ENCODE measurements around the gene THSD4. TPM values are rescaled to one million over a fixed set of nuclear protein-coding genes. Genes with fewer than 3 reads are reported as not detected.

THSD4 gene
- total RNA-seq, 1 donor from 2014 or later: 66.8 TPM

DNA sequence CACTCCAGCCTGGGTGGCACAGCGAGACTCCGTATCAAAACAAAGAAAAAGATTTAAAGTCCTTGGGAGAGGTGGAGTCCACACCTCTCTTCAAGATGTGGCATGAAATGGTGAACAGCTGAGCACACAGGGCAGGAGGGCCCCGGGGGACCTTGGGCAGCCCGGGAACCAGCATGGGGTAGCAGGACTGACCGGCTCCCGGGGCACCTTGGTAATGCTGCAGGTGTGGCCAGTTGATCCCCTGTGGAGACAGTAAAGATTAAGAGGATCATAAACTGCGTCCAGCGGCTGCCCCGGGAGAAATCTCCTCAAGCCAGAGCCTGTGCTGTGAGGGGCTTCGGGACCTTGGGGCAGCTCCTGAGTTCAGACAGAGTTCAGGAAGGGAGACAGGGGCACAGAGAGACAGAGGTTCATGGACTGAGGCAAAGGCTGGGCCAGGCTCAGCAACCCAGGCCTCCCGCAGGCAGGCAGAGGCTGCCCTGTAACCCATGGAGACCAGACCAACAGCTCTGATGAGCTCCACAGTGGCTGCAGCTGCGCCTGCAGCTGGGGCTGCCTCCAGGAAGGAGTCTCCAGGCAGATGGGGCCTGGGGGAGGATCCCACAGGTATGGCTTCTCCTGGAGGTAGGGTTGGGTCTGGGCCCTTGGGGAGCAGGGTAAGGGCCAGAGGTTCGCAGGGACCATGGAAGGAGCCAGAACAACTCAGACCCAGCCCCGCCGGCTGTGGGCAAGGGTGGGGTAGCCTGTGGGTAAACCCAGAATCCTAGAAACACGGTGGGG is 695.2 kb downstream of the THSD4 start, which contains the start of gene NR2E3:
NR2E3 (plus strand) TSS at position 299 of the 780 bp plus-strand sequence; CDS start at position 489, 190 bp downstream.
- H3K27me3 ChIP-seq: no peaks in the 10 kb centered on the region
- intact Hi-C loops (cut with DNase I): no loop called here
- H3K27ac ChIP-seq: no peak within 1 kb of the TSS
- H3K4me1 ChIP-seq: no peaks in the 10 kb centered on the region
- no peaks in the 10 kb centered on the region for H3K36me3 ChIP-seq
- no peaks in the 10 kb centered on the region for H3K9me3 ChIP-seq
- DNase-seq (ENCODE audit: extremely low spot score in 2 of 2): no peak
- no peak within 1 kb of the TSS for H3K4me3 ChIP-seq
- no peak for TF ChIP-seq POLR2A (IDR thresholded peaks at IDR 0.05)
- TF ChIP-seq, protein P1, sequence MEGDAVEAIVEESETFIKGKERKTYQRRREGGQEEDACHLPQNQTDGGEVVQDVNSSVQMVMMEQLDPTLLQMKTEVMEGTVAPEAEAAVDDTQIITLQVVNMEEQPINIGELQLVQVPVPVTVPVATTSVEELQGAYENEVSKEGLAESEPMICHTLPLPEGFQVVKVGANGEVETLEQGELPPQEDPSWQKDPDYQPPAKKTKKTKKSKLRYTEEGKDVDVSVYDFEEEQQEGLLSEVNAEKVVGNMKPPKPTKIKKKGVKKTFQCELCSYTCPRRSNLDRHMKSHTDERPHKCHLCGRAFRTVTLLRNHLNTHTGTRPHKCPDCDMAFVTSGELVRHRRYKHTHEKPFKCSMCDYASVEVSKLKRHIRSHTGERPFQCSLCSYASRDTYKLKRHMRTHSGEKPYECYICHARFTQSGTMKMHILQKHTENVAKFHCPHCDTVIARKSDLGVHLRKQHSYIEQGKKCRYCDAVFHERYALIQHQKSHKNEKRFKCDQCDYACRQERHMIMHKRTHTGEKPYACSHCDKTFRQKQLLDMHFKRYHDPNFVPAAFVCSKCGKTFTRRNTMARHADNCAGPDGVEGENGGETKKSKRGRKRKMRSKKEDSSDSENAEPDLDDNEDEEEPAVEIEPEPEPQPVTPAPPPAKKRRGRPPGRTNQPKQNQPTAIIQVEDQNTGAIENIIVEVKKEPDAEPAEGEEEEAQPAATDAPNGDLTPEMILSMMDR (IDR thresholded peaks at IDR 0.05): no peak
- TF ChIP-seq POLR2AphosphoS5 (IDR thresholded peaks at IDR 0.05; ENCODE audit: insufficient read depth in 1 of 2, low read depth in 1 of 2): no peak

DNA sequence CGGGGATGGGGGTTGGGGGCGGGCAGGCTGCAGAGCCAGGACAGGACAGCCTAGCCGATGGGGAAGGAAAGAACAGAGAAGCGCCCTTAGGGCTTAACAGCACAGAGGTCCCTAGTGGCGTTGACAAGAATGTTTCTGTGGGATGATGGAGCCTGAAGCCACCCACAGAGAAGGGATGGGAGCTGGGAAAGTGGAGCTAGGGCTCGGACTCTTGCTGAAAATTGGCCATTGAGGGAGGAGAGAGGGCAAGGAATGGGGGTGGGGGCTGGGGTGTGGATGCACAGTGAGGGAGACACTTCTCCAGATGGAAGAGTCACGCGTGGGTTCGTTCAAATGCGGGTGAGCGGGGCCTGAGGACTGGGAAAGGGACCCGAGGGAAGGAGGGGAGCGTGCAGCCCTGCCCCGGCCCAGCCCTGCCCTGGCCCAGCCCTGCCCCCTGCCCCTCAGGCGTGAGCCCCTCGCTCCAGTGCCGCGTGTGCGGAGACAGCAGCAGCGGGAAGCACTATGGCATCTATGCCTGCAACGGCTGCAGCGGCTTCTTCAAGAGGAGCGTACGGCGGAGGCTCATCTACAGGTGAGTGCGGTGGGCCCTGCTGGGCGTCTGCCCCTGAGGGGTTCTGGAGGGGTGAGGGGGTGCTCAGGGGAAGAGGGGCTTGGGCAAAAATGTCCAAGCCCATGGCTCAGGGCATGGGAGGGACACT is 695.9 kb downstream of the THSD4 start:
- Histone ChIP-seq H3K9me3 (no peaks in the 10 kb centered on the region), H3K27ac (no peak overlapping the region), H3K4me3 (no peak overlapping the region), H3K36me3 (no peaks in the 10 kb centered on the region), H3K27me3 (no peaks in the 10 kb centered on the region), H3K4me1 (no peaks in the 10 kb centered on the region)
- intact Hi-C loops (cut with DNase I): no loop called here
- DNase-seq (ENCODE audit: extremely low spot score in 2 of 2): no peak
- TF ChIP-seq, protein P1 (IDR thresholded peaks at IDR 0.05): no peak
- TF ChIP-seq POLR2A (IDR thresholded peaks at IDR 0.05) (no peak), POLR2AphosphoS5 (IDR thresholded peaks at IDR 0.05; ENCODE audit: insufficient read depth in 1 of 2, low read depth in 1 of 2) (no peak)

DNA sequence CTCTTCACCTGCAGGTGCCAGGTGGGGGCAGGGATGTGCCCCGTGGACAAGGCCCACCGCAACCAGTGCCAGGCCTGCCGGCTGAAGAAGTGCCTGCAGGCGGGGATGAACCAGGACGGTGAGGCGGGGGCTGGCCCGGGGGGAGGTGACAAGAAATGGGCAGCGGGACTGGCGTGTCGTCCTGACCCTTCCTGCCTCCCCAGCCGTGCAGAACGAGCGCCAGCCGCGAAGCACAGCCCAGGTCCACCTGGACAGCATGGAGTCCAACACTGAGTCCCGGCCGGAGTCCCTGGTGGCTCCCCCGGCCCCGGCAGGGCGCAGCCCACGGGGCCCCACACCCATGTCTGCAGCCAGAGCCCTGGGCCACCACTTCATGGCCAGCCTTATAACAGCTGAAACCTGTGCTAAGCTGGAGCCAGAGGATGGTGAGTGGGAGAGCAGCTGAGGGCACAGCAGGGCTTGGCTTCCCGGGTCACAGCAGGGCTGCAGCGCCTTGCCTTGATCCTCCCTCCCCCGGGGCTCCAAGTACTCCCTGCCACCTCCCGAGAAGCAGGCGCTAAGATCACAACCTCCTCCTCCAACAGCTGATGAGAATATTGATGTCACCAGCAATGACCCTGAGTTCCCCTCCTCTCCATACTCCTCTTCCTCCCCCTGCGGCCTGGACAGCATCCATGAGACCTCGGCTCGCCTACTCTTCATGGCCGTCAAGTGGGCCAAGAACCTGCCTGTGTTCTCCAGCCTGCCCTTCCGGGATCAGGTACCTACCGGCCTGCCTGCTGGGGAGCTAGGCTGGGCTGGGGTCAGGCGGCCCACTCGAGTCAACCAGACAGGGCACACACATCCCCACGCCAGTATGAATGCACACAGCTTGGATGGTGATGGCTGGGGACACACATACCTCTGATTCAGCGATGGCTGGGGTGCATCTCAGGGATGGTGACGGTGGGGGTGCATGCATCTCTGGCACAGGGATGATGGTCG is 696.8 kb downstream of the THSD4 start:
- Histone ChIP-seq H3K4me1 (no peaks in the 10 kb centered on the region), H3K27ac (no peak overlapping the region), H3K27me3 (no peaks in the 10 kb centered on the region), H3K36me3 (no peaks in the 10 kb centered on the region), H3K9me3 (no peaks in the 10 kb centered on the region), H3K4me3 (no peak overlapping the region)
- no peak for TF ChIP-seq POLR2AphosphoS5 (IDR thresholded peaks at IDR 0.05; ENCODE audit: insufficient read depth in 1 of 2, low read depth in 1 of 2)
- TF ChIP-seq POLR2A (IDR thresholded peaks at IDR 0.05): no peak
- TF ChIP-seq, protein P1 (IDR thresholded peaks at IDR 0.05): no peak
- intact Hi-C loops (cut with DNase I): no loop called here
- no peak for DNase-seq (ENCODE audit: extremely low spot score in 2 of 2)

DNA sequence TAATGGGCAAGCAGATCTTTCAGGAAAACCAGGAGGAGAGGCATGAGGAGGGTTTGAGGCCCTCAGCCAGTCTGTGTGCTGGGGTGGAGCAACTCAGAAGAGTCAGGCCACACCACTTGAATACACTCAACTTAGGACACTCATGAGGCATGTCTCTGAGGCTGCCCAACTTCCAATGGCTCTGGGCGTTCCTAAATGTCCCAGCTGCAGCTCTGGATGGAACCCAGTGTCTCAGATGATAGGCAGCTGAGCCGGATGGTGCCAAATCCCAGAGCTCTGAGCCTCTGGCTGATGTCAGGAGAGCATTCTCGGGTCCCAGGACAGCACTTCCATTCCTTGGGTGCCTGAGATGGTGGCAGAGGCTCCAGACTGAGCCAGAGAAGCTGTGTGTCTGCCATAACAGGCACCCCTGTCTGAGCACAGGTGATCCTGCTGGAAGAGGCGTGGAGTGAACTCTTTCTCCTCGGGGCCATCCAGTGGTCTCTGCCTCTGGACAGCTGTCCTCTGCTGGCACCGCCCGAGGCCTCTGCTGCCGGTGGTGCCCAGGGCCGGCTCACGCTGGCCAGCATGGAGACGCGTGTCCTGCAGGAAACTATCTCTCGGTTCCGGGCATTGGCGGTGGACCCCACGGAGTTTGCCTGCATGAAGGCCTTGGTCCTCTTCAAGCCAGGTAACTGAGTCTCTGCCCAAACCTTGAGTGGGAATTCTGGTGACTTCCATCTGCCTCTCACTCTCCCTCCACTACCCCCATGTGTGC is 697.9 kb downstream of the THSD4 start:
- no peak overlapping the region for H3K27ac ChIP-seq
- H3K4me3 ChIP-seq: no peak overlapping the region
- TF ChIP-seq POLR2AphosphoS5 (IDR thresholded peaks at IDR 0.05; ENCODE audit: insufficient read depth in 1 of 2, low read depth in 1 of 2): no peak
- TF ChIP-seq, protein P1 (IDR thresholded peaks at IDR 0.05): no peak
- TF ChIP-seq POLR2A (IDR thresholded peaks at IDR 0.05): no peak
- no peak for DNase-seq (ENCODE audit: extremely low spot score in 2 of 2)
- H3K36me3 ChIP-seq: no peaks in the 10 kb centered on the region
- no peaks in the 10 kb centered on the region for H3K9me3 ChIP-seq
- H3K4me1 ChIP-seq: no peaks in the 10 kb centered on the region
- intact Hi-C loops (cut with DNase I): no loop called here
- H3K27me3 ChIP-seq: no peaks in the 10 kb centered on the region
